ENCODE results near the gene TRIM49D1. TPM values are rescaled to one million over a fixed set of nuclear protein-coding genes. Genes with fewer than 3 reads are reported as not detected.
"Not testable (repeated sequence)": the region's sequence is repeated elsewhere in the genome, so short reads cannot be mapped to it uniquely, and the experiment has no call there.

TRIM49D1 gene, protein sequence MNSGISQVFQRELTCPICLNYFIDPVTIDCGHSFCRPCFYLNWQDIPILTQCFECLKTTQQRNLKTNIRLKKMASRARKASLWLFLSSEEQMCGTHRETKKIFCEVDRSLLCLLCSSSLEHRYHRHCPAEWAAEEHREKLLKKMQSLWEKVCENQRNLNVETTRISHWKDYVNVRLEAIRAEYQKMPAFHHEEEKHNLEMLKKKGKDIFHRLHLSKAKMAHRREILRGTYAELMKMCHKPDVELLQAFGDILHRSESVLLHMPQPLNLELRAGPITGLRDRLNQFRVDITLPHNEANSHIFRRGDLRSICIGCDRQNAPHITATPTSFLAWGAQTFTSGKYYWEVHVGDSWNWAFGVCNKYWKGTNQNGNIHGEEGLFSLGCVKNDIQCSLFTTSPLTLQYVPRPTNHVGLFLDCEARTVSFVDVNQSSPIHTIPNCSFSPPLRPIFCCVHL
- polyA plus RNA-seq (ENCODE audit: insufficient read depth in 1 of 5, insufficient read length in 5 of 5, low replicate concordance in 1 of 5), result not detected
- long read RNA-seq, donor 1, result 0 reads
- long read RNA-seq, donor 2, result 0 reads
- long read RNA-seq, donor 3, result 0 reads
- long read RNA-seq, donor 4, result 0 reads
- long read RNA-seq, donor 5, result 0 reads
- long read RNA-seq, donor 6, result 0 reads
- long read RNA-seq, donor 7, result 0 reads
- long read RNA-seq, donor 8, result 0 reads

DNA sequence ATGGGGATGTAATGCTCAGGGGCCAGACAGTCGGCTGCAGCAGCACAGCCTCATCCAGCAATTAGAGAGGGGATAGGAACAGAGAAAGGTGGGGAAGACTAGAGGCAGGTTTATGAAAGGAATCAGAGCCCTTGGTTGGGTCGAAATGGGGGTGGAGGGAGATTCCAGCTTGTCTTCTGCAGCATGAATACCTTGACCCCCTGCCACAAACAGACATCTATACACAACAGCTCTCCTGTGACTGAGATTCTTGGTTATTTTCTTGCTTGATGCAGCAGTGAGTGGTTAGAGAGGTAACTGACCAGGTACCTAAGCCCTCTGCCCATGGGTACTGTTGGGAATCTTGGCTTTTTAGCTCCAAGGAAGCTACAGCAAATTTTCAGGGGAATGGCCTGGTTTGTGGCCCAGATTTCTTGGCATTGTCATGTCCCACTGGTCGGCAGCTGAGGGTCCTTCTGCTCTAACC is at the start of gene TRIM49D1:
Gene TRIM49D1, minus strand, starts transcription at position 51 of the 466 bp plus-strand sequence. CDS start 4,535 bp downstream, outside the sequence.
- no peak for DNase-seq

DNA sequence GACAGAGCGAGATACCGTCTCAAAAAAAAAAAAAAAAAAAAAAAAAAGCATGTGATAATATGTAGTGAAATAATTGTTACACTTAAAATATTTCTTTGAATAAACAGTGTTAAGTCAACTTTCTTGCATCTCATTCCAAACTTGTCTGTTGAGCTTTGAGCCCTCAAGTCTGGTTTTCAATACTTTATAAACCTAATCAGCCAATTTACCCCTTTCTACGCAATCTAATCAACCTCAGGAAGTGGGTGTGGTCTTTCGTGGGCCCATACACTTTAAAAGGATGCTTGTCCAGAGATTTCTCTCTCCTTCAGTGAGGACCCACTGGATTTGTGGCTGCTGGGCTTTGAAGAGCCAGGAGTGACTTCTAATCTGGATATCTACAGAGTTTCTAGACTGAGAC is 43.7 kb upstream of the TRIM49D1 start, which contains the start of gene TRIM64:
Gene TRIM64, plus strand, starts transcription at position 301 of the 400 bp plus-strand sequence. CDS start 2,467 bp downstream, outside the sequence.
- not testable (repeated sequence) for DNase-seq

DNA sequence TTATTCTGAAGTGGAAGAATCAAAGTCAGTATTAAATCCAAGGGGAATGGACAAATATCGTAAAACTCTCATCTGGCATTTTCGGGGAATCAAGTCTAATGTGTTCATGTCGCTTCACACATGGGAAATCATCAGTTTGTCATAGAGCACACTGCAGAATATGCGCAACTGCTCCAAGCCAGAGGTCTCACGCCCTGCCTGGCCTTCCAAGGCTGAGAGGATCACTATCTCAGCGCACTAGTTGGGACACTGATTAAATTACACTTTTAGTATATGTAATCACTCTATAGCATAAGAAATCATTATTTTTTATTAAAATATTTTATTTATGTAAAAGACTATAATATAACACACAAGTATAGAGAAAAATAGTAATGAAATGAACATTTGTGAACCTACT is 38.8 kb upstream of the TRIM49D1 start:
- DNase-seq, result not testable (repeated sequence)

DNA sequence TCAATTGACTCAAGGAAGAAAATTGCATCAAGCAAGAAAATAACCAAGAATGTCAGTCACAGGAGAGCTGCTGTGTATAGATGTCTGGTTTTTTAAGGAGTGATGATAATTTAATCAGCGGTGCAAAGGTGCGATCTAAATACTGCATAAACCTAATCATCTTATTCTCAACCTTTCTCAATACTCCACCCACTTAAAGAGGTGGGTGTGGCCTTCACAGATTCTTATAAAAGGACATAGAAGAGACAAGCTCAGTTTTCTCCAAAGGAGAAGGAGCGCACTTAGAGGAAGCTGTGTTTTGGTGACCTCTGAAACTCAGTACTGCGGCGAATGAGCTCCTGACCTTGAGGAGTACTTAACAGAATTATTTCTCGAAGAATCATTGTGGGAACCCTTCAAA is 1.7 kb upstream of the TRIM49D1 start, which contains the start of gene TRIM49D2:
Gene TRIM49D2, plus strand, starts transcription at position 301 of the 400 bp plus-strand sequence. CDS start 2,698 bp downstream, outside the sequence.
- not testable (repeated sequence) for DNase-seq

DNA sequence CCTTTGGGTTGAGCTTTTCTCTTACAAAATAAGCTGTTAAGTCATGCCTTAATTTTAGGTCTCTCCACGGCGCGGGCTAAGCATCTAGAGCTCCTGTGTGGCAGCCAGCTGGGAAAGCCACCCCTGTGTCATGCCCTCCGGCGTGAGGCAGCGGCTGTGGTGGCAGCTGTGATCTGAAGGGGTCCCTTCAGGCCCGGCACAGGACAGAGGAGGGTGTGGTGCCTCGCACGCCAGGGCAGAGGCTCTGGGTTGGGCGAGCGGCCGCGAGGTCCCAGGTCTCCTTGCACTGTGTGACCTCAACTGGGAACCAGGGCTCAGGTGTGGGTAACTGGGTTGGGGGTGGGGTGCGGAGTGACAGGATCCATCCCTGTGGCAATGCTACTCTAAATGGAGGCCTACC is 21.2 kb downstream of the TRIM49D1 start:
- not testable (repeated sequence) for DNase-seq

DNA sequence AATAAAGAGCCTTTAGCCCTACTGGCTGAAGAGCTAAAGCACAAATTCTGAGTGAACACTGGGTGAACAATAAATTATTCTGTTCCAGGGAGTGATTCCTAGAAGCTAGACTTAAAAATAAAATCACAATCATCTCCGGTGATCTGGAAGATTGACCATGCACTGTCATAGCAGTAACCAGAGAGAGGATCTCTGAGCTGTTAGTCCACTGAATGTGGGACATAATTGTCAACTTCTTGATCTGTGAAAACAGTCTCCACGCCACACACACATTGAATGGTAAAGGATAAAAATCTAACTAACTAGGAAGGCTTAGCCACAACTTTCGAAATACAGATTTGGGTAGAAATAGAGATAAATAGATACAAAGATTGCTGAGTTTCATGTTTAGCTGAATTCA is 28.8 kb downstream of the TRIM49D1 start:
- DNase-seq, result not testable (repeated sequence)

DNA sequence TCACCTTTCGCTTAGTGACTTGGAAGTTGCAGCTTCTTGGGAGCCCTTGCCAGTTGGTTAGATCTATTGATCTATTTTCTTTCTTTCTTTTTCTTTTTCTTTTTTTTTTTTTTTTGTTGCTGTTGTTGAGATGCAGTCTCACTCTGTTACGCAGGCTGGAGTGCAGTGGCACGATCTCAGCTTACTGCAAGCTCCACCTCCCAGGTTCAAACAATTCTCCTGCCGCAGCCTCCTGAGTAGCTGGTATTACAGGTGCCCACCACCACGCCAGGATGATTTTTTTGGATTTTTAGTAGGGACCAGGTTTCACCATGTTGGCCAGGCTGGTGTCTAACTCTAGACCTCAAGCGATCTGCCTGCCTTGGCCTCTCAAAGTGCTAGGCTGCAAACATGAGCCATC is 44.5 kb downstream of the TRIM49D1 start:
- DNase-seq, result not testable (repeated sequence)

DNA sequence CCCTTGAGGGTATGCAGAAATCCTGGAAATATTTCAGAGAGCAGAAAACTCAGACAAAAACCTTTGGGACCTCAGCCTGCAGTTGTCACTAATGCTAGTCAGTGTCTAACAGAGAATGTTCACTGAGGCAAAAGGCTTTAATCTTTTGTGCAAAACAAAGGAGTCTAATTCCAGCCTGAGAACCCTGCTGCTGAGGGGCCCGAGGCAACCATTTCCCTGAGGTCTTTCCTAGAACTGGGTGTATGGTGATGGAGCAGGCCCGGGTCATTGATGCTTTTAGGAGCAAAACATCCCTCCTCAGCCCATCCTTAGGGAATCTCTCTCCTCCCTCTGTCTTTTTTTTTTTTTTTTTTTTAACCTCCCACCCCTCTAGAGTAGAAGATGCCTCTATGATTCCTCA is 49.5 kb downstream of the TRIM49D1 start:
- DNase-seq, result not testable (repeated sequence)

DNA sequence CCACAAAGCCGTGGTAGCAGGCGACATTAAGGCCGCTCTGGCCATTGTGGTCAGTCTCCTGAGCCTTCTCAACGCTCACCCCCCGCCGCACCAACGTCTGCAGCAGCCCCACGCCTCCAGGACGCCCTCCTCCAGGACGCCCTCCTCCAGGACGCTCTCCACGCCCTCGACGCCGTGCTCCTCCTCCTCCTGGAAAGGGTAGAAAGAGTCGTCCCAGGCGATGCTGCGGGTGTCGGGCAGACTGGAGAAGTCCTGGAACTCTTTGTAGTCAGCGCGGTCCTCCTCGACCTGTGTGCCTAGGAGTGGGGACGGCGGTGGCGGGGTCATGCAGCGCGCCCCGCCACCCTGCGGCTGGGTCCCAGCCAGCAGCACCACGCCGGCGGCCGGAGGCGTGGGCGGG is 56.8 kb downstream of the TRIM49D1 start:
- not testable (repeated sequence) for DNase-seq

DNA sequence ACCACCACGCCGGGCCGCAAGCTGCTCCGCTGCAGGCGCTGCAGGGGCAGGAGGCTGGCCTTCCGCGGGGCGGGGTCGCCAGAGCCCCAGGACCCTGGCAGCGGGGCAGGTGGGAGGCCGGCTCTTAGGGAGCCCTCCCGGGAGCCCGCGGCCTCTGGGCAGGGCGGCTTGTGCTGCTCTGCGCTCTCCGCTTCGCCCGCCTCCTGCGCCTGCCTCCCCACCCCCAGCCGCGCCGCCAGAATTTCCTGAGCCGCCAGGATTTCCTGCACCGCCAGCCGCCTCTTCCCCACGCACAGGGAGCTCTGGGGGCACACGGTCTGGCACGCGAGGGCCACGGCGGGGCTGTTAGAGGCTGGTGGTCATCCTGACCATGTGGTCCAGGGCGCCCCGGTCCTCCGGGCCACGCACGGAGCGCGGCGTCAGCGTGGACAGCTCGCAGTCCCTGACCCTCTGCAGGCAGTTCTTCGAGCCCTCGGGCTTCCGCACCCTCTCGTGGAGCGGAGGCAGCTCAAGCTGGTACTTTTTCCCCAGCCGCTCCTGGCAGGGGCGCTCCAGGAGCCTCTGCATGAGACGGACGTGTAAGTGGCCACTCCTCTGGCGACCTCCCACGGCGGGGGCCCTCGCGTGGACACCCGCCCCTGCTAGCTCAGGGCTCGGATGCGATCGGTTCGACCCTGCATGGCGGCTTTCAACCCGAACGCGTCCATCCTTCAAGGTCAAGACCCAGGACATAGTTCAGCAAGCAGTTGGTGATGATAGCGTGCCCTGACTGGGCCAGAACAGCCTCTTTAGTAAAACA is 57.9 kb downstream of the TRIM49D1 start:
- DNase-seq, result peak in 1 of 2 donors; percentile 0

Other genes with a start within 250 kb of the TRIM49D1 start
- gene TRIM77, start 211.9 kb downstream of the TRIM49D1 start, polyA plus RNA-seq (ENCODE audit: insufficient read depth in 1 of 5, insufficient read length in 5 of 5, low replicate concordance in 1 of 5), result not detected
- gene TRIM49, start 113.7 kb downstream of the TRIM49D1 start, polyA plus RNA-seq (ENCODE audit: insufficient read depth in 1 of 5, insufficient read length in 5 of 5, low replicate concordance in 1 of 5), result not detected
- gene TRIM64B, start 43.8 kb downstream of the TRIM49D1 start, polyA plus RNA-seq (ENCODE audit: insufficient read depth in 1 of 5, insufficient read length in 5 of 5, low replicate concordance in 1 of 5), result under 1 TPM in 1 of 5 donors, not detected in 4; 0.07 TPM
- gene TRIM49D2, start 1.8 kb upstream of the TRIM49D1 start, polyA plus RNA-seq (ENCODE audit: insufficient read depth in 1 of 5, insufficient read length in 5 of 5, low replicate concordance in 1 of 5), result not detected
- not detected for gene TRIM64, start 43.8 kb upstream of the TRIM49D1 start, polyA plus RNA-seq (ENCODE audit: insufficient read depth in 1 of 5, insufficient read length in 5 of 5, low replicate concordance in 1 of 5)
- not detected for gene TRIM49C, start 108.9 kb upstream of the TRIM49D1 start, polyA plus RNA-seq (ENCODE audit: insufficient read depth in 1 of 5, insufficient read length in 5 of 5, low replicate concordance in 1 of 5)
- gene UBTFL1, start 163.7 kb upstream of the TRIM49D1 start, polyA plus RNA-seq (ENCODE audit: insufficient read depth in 1 of 5, insufficient read length in 5 of 5, low replicate concordance in 1 of 5), result not detected
- gene NAALAD2, start 212.4 kb upstream of the TRIM49D1 start, polyA plus RNA-seq (ENCODE audit: insufficient read depth in 1 of 5, insufficient read length in 5 of 5, low replicate concordance in 1 of 5), result 10 to 100 TPM; 23.2 to 80.4 (median 48.0) TPM

Measured in right lung (tissue), 10 donors.